Cardiac muscle cell (in vitro differentiated cells and primary cell): ENCODE measurements around the gene TRAF3IP1. TPM values are rescaled to one million over a fixed set of nuclear protein-coding genes. Genes with fewer than 3 reads are reported as not detected.
A peak's percentile ranks its signal among the peaks of the same experiment; 100 is the strongest.
"Not testable (repeated sequence)": the region's sequence is repeated elsewhere in the genome, so short reads cannot be mapped to it uniquely, and the experiment has no call there.

ENCODE experiments used
- DNase-seq, 2 donors: peaks; one replicate each; pipeline versions ENCODE4 v3.0.0 to v3.0.0-alpha.2; 2010 to 2017; ENCODE audit warnings: low read depth in 1 of 2, low spot score in 1 of 2
- H3K27ac ChIP-seq: fragments of 200-600 bp; sonication (generic); 2 replicates; pipeline ENCODE4 v1.5.1; 2016
- H3K27me3 ChIP-seq: fragments of 200-600 bp; sonication (generic); 2 replicates; pipeline ENCODE4 v1.6.0; 2016; ENCODE audit warnings: control low read depth
- H3K36me3 ChIP-seq: fragments of 200-600 bp; sonication (generic); 2 replicates; pipeline ENCODE4 v1.5.1; 2016; ENCODE audit warnings: control low read depth
- H3K4me1 ChIP-seq: fragments of 200-600 bp; sonication (generic); 2 replicates; pipeline ENCODE4 v1.8.1; 2017; ENCODE audit warnings: low read depth, mild to moderate bottlenecking, mixed run types
- H3K4me3 ChIP-seq: fragments of 200-600 bp; sonication (generic); 2 replicates; pipeline ENCODE4 v1.5.1; 2016; ENCODE audit warnings: mild to moderate bottlenecking
- H3K9me3 ChIP-seq: fragments of 200-600 bp; sonication (generic); 2 replicates; pipeline ENCODE4 v1.5.1; 2017; ENCODE audit warnings: low read depth, mild to moderate bottlenecking, control low read depth
- CTCF ChIP-seq: IDR thresholded peaks from 2 replicates; pipeline ENCODE4 v1.5.1; 2012; ENCODE audit warnings: low read depth, mild to moderate bottlenecking, low read length
- polyA plus RNA-seq: library from polyadenylated mRNA; unstranded; fragments of >200 nt; fragmentation: Nextera tagmentation; extraction: Ambion mirVana; gene quantifications from 2 replicates; pipeline ENCODE4 v1.2.1, GENCODE V29; 2016
- total RNA-seq: library from RNA; depleted of rRNA; stranded (reverse); fragments of >200 nt; gene quantifications from 2 replicates; pipeline ENCODE4 v1.2.3, GENCODE V29; 2016

The TRAF3IP1 gene
- total and polyA plus RNA-seq, 2 experiments from 2014 or later = 8.3 to 12.1 TPM

DNA sequence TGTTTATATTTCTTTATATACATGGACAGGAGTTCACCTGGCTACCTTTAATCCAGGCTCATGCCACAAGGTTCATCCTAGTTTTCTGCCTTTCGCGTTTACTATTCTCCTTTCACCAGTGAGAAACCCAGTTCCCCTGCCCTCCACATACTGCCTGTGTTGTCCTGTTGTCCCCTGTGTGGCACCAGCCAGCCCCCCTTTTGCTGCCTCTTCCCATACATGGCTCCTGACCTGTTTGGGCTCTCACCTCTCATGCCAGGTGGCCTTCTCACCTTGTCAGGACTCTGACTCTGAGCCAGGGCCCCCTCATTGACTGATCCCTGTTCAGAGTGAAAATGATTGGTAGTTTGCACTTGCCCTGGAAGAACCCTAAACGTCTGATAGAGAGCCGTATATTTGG, 120.0 kb downstream of the TRAF3IP1 start:
- no peak for TF ChIP-seq CTCF
- Histone ChIP-seq H3K4me1 (no peaks in the 10 kb centered on the region), H3K27ac (no peak overlapping the region), H3K27me3 (no peaks in the 10 kb centered on the region), H3K36me3 (peaks cover 11% of the 10 kb centered on the region), H3K4me3 (no peak overlapping the region), H3K9me3 (no peaks in the 10 kb centered on the region)
- DNase-seq = no peak

GRCh38 chr2:238440767-238441166, 120.4 kb downstream of the TRAF3IP1 start:
- Histone ChIP-seq H3K27me3 (no peaks in the 10 kb centered on the region), H3K36me3 (peaks cover 8% of the 10 kb centered on the region), H3K27ac (no peak overlapping the region), H3K4me1 (no peaks in the 10 kb centered on the region), H3K4me3 (no peak overlapping the region), H3K9me3 (no peaks in the 10 kb centered on the region)
- no peak for TF ChIP-seq CTCF
- no peak for DNase-seq

- Histone ChIP-seq H3K4me1 (no peaks in the 10 kb centered on the region), H3K27ac (no peak overlapping the region), H3K36me3 (peaks cover 12% of the 10 kb centered on the region), H3K9me3 (no peaks in the 10 kb centered on the region), H3K4me3 (no peak overlapping the region), H3K27me3 (no peaks in the 10 kb centered on the region)
- peak in 1 of 2 donors; percentile 81 for DNase-seq
- TF ChIP-seq CTCF = peak; percentile 28
Measured at GRCh38 chr2:238441262-238442114, 121.2 kb downstream of the TRAF3IP1 start.

DNA sequence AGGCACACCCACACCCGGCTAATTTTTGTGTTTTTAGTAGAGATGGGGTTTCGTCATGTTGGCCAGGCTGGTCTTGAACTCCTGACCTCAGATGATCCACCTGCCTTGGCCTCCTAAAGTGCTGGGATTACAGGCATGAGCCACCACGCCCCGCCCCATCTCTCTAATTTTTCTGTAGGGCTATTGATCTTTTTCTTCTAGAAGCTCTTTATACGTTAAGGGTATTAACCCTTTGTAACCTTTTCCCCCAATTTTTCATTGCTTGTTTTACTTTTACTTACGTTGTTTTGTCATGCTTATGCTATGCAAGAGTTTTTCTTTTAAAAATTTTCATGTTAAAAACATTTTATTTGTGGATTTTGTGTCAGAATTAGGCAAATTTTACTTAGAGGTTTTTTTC, 121.9 kb downstream of the TRAF3IP1 start:
- peaks cover 16% of the 10 kb centered on the region for H3K36me3 ChIP-seq
- not testable (repeated sequence) for H3K27me3 ChIP-seq, DNase-seq, H3K4me3 ChIP-seq, H3K4me1 ChIP-seq, H3K27ac ChIP-seq, H3K9me3 ChIP-seq

DNA sequence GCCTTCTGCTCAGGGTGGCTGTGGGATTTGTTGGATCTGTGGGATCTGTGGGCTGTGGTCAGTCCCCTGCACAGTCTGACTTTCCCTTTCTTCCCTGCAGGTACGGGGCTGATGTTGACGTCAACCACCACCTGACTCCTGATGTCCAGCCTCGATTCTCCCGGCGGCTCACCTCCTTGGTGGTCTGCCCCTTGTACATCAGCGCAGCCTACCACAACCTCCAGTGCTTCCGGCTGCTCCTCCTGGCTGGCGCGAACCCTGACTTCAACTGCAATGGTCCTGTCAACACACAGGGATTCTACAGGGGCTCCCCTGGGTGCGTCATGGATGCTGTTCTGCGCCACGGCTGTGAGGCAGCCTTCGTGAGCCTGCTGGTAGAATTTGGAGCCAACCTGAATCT, 123.9 kb downstream of the TRAF3IP1 start:
- Histone ChIP-seq H3K27ac (no peak overlapping the region), H3K27me3 (no peaks in the 10 kb centered on the region), H3K36me3 (peaks cover 22% of the 10 kb centered on the region), H3K4me3 (no peak overlapping the region), H3K9me3 (no peaks in the 10 kb centered on the region), H3K4me1 (no peaks in the 10 kb centered on the region)
- no peak for DNase-seq
- TF ChIP-seq CTCF = no peak

GRCh38 chr2:238445409-238446190, 125.3 kb downstream of the TRAF3IP1 start:
- DNase-seq = no peak
- no peaks in the 10 kb centered on the region for H3K4me1 ChIP-seq
- no peak overlapping the region for H3K4me3 ChIP-seq
- TF ChIP-seq CTCF = no peak
- no peaks in the 10 kb centered on the region for H3K27me3 ChIP-seq
- H3K9me3 ChIP-seq = no peaks in the 10 kb centered on the region
- H3K27ac ChIP-seq = no peak overlapping the region
- H3K36me3 ChIP-seq = peaks cover 28% of the 10 kb centered on the region
